ENCODE measurements around the gene AATF.

AATF gene

GRCh38 chr17:37017404-37017803 lies 68.7 kb downstream of the AATF start:
- Histone ChIP-seq H3K27ac (ENCODE audit: low read length) (no peak overlapping the region), H3K4me2 (ENCODE audit: low read depth, low read length) (no peak overlapping the region), H3K9me2 (replicated peaks; ENCODE audit: insufficient read depth, low read length) (no peaks in the 10 kb centered on the region), H3F3A (ENCODE audit: insufficient read depth, low read length) (no peaks in the 10 kb centered on the region), H4K20me1 (ENCODE audit: insufficient read depth, low read length) (no peaks in the 10 kb centered on the region), H3K27me3 (replicated peaks; ENCODE audit: insufficient read depth, low read length) (no peaks in the 10 kb centered on the region), H3K9ac (ENCODE audit: low read length) (no peak overlapping the region), H3K4me1 (ENCODE audit: low read length) (no peaks in the 10 kb centered on the region), H3K4me3 (ENCODE audit: low read length) (no peak overlapping the region), H2AFZ (ENCODE audit: low read length) (no peak overlapping the region), H3K36me3 (replicated peaks; ENCODE audit: insufficient read depth, low read length) (no peaks in the 10 kb centered on the region; the same call in 1 of the 2 replicates), H3K9me3 (replicated peaks; ENCODE audit: insufficient read depth, low read length) (no peaks in the 10 kb centered on the region), H3K79me2 (ENCODE audit: low read length) (peaks cover 7% of the 10 kb centered on the region)
- DNase-seq: no peak
- no peak for TF ChIP-seq EZH2 (optimal IDR thresholded peaks at IDR 0.05; ENCODE audit: low read depth, low read length)
- no peak for TF ChIP-seq CTCF (IDR thresholded peaks at IDR 0.05; ENCODE audit: low read length)
- no peak for TF ChIP-seq EZH2phosphoT487 (IDR thresholded peaks at IDR 0.05; ENCODE audit: low read length)

DNA sequence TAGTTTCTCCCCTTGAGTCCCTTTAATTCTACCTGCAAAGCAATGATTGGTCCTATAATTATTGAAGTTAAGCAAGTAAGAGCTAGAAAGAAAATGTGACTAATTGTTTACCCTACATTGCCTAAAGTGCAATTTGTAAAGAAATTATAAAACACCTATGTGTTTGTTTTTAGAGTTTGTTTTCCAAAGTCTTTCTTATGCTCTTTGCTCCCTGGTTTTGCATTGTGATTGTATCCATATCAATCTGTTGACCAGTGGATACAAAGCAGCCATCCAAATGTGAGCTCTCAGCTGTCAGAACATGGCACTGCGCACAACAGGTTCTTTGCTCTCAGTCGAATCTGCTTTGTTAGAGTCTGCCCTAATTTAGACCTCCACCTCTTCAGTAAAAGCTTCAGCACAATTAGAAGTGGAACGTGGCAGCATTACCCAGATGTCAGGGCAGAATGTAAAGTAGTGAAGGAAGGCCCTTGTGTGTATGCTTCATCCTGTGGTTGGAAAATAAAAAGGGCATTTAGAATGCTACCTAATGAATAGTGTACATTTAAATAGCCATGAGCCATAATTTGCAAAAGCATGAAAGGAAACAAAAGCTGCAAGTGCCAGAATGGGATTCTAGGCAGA lies 70.5 kb downstream of the AATF start:
- Histone ChIP-seq H3K9ac (ENCODE audit: low read length) (no peak overlapping the region), H3K79me2 (ENCODE audit: low read length) (peaks cover 7% of the 10 kb centered on the region), H3K9me2 (replicated peaks; ENCODE audit: insufficient read depth, low read length) (no peaks in the 10 kb centered on the region), H3K4me1 (ENCODE audit: low read length) (no peaks in the 10 kb centered on the region), H3K36me3 (replicated peaks; ENCODE audit: insufficient read depth, low read length) (no peaks in the 10 kb centered on the region; the same call in 1 of the 2 replicates), H3K27ac (ENCODE audit: low read length) (no peak overlapping the region), H3K27me3 (replicated peaks; ENCODE audit: insufficient read depth, low read length) (no peaks in the 10 kb centered on the region), H4K20me1 (ENCODE audit: insufficient read depth, low read length) (no peaks in the 10 kb centered on the region), H3K9me3 (replicated peaks; ENCODE audit: insufficient read depth, low read length) (no peaks in the 10 kb centered on the region), H3F3A (ENCODE audit: insufficient read depth, low read length) (no peaks in the 10 kb centered on the region), H2AFZ (ENCODE audit: low read length) (no peak overlapping the region), H3K4me3 (ENCODE audit: low read length) (no peak overlapping the region), H3K4me2 (ENCODE audit: low read depth, low read length) (no peak overlapping the region)
- TF ChIP-seq EZH2phosphoT487 (IDR thresholded peaks at IDR 0.05; ENCODE audit: low read length) (no peak), EZH2 (optimal IDR thresholded peaks at IDR 0.05; ENCODE audit: low read depth, low read length) (no peak), CTCF (IDR thresholded peaks at IDR 0.05; ENCODE audit: low read length) (no peak)
- DNase-seq: no peak

- Histone ChIP-seq H3K9me3 (replicated peaks; ENCODE audit: insufficient read depth, low read length) (no peaks in the 10 kb centered on the region), H2AFZ (ENCODE audit: low read length) (no peak overlapping the region), H3K36me3 (replicated peaks; ENCODE audit: insufficient read depth, low read length) (no peaks in the 10 kb centered on the region; the same call in 1 of the 2 replicates), H4K20me1 (ENCODE audit: insufficient read depth, low read length) (no peaks in the 10 kb centered on the region), H3K4me1 (ENCODE audit: low read length) (no peaks in the 10 kb centered on the region), H3K4me3 (ENCODE audit: low read length) (no peak overlapping the region), H3K27ac (ENCODE audit: low read length) (no peak overlapping the region), H3K79me2 (ENCODE audit: low read length) (peaks cover 7% of the 10 kb centered on the region), H3K9ac (ENCODE audit: low read length) (no peak overlapping the region), H3K9me2 (replicated peaks; ENCODE audit: insufficient read depth, low read length) (no peaks in the 10 kb centered on the region), H3K27me3 (replicated peaks; ENCODE audit: insufficient read depth, low read length) (no peaks in the 10 kb centered on the region), H3F3A (ENCODE audit: insufficient read depth, low read length) (no peaks in the 10 kb centered on the region), H3K4me2 (ENCODE audit: low read depth, low read length) (no peak overlapping the region)
- no peak for DNase-seq
- TF ChIP-seq CTCF (IDR thresholded peaks at IDR 0.05; ENCODE audit: low read length) (no peak), EZH2phosphoT487 (IDR thresholded peaks at IDR 0.05; ENCODE audit: low read length) (no peak), EZH2 (optimal IDR thresholded peaks at IDR 0.05; ENCODE audit: low read depth, low read length) (no peak)
Observed at GRCh38 chr17:37019741-37020129, 71.0 kb downstream of the AATF start.
